WTC11 (cell line): ENCODE results near the gene PPP1R14C.

Source experiments
- ATF1 ChIP-seq: sonication (generic); formaldehyde crosslinking; IDR thresholded peaks from 2 replicates; pipeline ENCODE4 v1.8.1; 2023; ENCODE audit warnings: mild to moderate bottlenecking, moderate library complexity, missing genetic modification reagents
- CTCF ChIP-seq: fragments of 200-600 bp; IDR thresholded peaks from 2 replicates; pipeline ENCODE4 v1.8.0; 2022; ENCODE audit warnings: antibody characterized with exemption
- ESRRA ChIP-seq: sonication (generic); formaldehyde crosslinking; IDR thresholded peaks from 2 replicates; pipeline ENCODE4 v1.8.1; 2022; ENCODE audit warnings: mild to moderate bottlenecking, missing genetic modification reagents, borderline replicate concordance
- FOXJ3 ChIP-seq: sonication (generic); formaldehyde crosslinking; IDR thresholded peaks from 2 replicates; pipeline ENCODE4 v1.9.0; 2021; ENCODE audit warnings: missing genetic modification reagents, mild to moderate bottlenecking, borderline replicate concordance
- MAX ChIP-seq: sonication (generic); formaldehyde crosslinking; IDR thresholded peaks from 2 replicates; pipeline ENCODE4 v1.8.0; 2022; ENCODE audit warnings: mild to moderate bottlenecking, missing genetic modification reagents
- NR1H2 ChIP-seq: sonication (generic); formaldehyde crosslinking; IDR thresholded peaks from 2 replicates; pipeline ENCODE4 v1.9.0; 2021; ENCODE audit warnings: mild to moderate bottlenecking, moderate library complexity, missing genetic modification reagents
- PRRX2 ChIP-seq: fragments of 250-450 bp; sonication (Bioruptor Pico); IDR thresholded peaks from 2 replicates; pipeline ENCODE4 v1.8.0; 2021; ENCODE audit warnings: mild to moderate bottlenecking
- TEAD1 ChIP-seq: sonication (generic); formaldehyde crosslinking; IDR thresholded peaks from 2 replicates; pipeline ENCODE4 v1.8.0; 2022; ENCODE audit warnings: mild to moderate bottlenecking, missing genetic modification reagents
- TEAD4 ChIP-seq: sonication (generic); formaldehyde crosslinking; IDR thresholded peaks from 2 replicates; pipeline ENCODE4 v1.8.0; 2022; ENCODE audit warnings: mild to moderate bottlenecking, missing genetic modification reagents
- ZNF232 ChIP-seq: sonication (generic); formaldehyde crosslinking; IDR thresholded peaks from 2 replicates; pipeline ENCODE4 v1.8.0; 2022; ENCODE audit warnings: mild to moderate bottlenecking, missing genetic modification reagents
- ZNF512 ChIP-seq: sonication (generic); formaldehyde crosslinking; IDR thresholded peaks from 2 replicates; pipeline ENCODE4 v1.8.1; 2022; ENCODE audit warnings: missing genetic modification reagents, borderline replicate concordance

GRCh38 chr6:150180517-150180916 is 37.7 kb downstream of the PPP1R14C start:
- no peak for TF ChIP-seq TEAD4 (CRISPR knock-in tag)
- no peak for TF ChIP-seq CTCF
- TF ChIP-seq ESRRA (CRISPR knock-in tag) = no peak
- no peak for TF ChIP-seq PRRX2
- TF ChIP-seq FOXJ3 (CRISPR knock-in tag) = no peak
- no peak for TF ChIP-seq MAX
- no peak for TF ChIP-seq TEAD1 (CRISPR knock-in tag)
- TF ChIP-seq NR1H2 = no peak
- TF ChIP-seq ZNF512 = no peak
- TF ChIP-seq ATF1 (CRISPR knock-in tag) = no peak
- no peak for TF ChIP-seq ZNF232
